IMR-90 (cell line): ENCODE data around the gene CHMP1B. TPM values are rescaled to one million over a fixed set of nuclear protein-coding genes. Genes with fewer than 3 reads are reported as not detected.

ENCODE experiments used
- ATAC-seq: fragments of 200-7000 bp; cut with Tn5 transposase; 2 replicates; pipeline ENCODE4 v1.9.1; 2020; ENCODE audit warnings: low read depth, mild to moderate bottlenecking, moderate library complexity
- BruUV-seq: library from RNA; stranded (reverse); fragments of 400-500 nt; replicated peaks from 2 replicates; lab custom pipeline; 2021; lab: Mats Ljungman, UMichigan
- CTCF ChIA-PET: fragments of 300-600 bp; formaldehyde crosslinking; extraction: SDS; loops from one replicate; lab custom pipeline; 2021; ENCODE audit warnings: antibody characterized with exemption; lab: Yijun Ruan, JAX
- POLR2A ChIA-PET: fragments of 300-600 bp; sonication (Branson Sonifier 250); formaldehyde crosslinking; loops from one replicate; lab custom pipeline; 2022; ENCODE audit warnings: antibody characterized with exemption; ENCODE audit not compliant: unreplicated experiment; lab: Charles Lee
- DNase-seq: peaks from one replicate; pipeline ENCODE4 v3.0.0; 2013
- H2AFZ ChIP-seq: replicated peaks from 2 replicates; pipeline ENCODE3; 2013; ENCODE audit warnings: low read length, mild to moderate bottlenecking; ENCODE audit not compliant: poor library complexity
- H2AK5ac ChIP-seq: 2 replicates; pipeline ENCODE4 v1.6.1; 2013; ENCODE audit warnings: low read depth, low read length, inconsistent platforms
- H2AK9ac ChIP-seq: replicated peaks from 2 replicates; pipeline ENCODE3; 2013; ENCODE audit warnings: mild to moderate bottlenecking, low read depth, low read length, moderate library complexity; ENCODE audit not compliant: poor library complexity
- H2BK120ac ChIP-seq: 2 replicates; pipeline ENCODE4 v1.6.1; 2013; ENCODE audit warnings: low read depth, low read length, inconsistent platforms
- H2BK15ac ChIP-seq: 3 replicates; pipeline ENCODE4 v1.6.1; 2013; ENCODE audit warnings: low read depth, low read length, inconsistent platforms
- H2BK20ac ChIP-seq: 2 replicates; pipeline ENCODE4 v1.6.1; 2013; ENCODE audit warnings: low read depth, mild to moderate bottlenecking, inconsistent platforms, low read length, moderate library complexity
- H2BK5ac ChIP-seq: 2 replicates; pipeline ENCODE4 v1.6.1; 2013; ENCODE audit warnings: mild to moderate bottlenecking, low read depth, low read length, inconsistent platforms; ENCODE audit not compliant: poor library complexity, severe bottlenecking
- H3K14ac ChIP-seq: replicated peaks from 2 replicates; pipeline ENCODE4 v1.6.1; 2013; ENCODE audit warnings: low read depth, low read length, inconsistent platforms
- H3K18ac ChIP-seq: 2 replicates; pipeline ENCODE4 v1.6.1; 2013; ENCODE audit warnings: low read depth, low read length, control low read depth
- H3K23ac ChIP-seq: 2 replicates; pipeline ENCODE4 v1.6.1; 2013; ENCODE audit warnings: low read depth, low read length, inconsistent platforms
- H3K27ac ChIP-seq: 2 replicates; pipeline ENCODE4 v1.5.1; 2013; ENCODE audit warnings: mild to moderate bottlenecking, control low read depth, low read length; ENCODE audit not compliant: insufficient read depth
- H3K27me3 ChIP-seq: 2 replicates; pipeline ENCODE4 v1.6.1; 2013; ENCODE audit warnings: low read length; ENCODE audit not compliant: control insufficient read depth, insufficient read depth
- H3K36me3 ChIP-seq: 2 replicates; pipeline ENCODE4 v1.6.1; 2013; ENCODE audit warnings: low read length, mixed read lengths; ENCODE audit not compliant: control insufficient read depth, insufficient read depth
- H3K4ac ChIP-seq: 2 replicates; pipeline ENCODE4 v1.6.1; 2013; ENCODE audit warnings: low read depth, low read length, inconsistent platforms
- H3K4me1 ChIP-seq: 2 replicates; pipeline ENCODE4 v1.6.1; 2013; ENCODE audit warnings: low read length, mixed read lengths; ENCODE audit not compliant: control insufficient read depth, insufficient read depth
- H3K4me2 ChIP-seq: 2 replicates; pipeline ENCODE4 v1.6.1; 2013; ENCODE audit warnings: low read depth, mild to moderate bottlenecking, control low read depth, low read length, moderate library complexity
- H3K4me3 ChIP-seq: 2 replicates; pipeline ENCODE4 v1.5.1; 2013; ENCODE audit warnings: low read depth, mild to moderate bottlenecking, control low read depth, low read length, moderate library complexity; ENCODE audit not compliant: insufficient read depth
- H3K56ac ChIP-seq: 2 replicates; pipeline ENCODE4 v1.6.1; 2013; ENCODE audit warnings: low read length, inconsistent platforms; ENCODE audit not compliant: insufficient read depth; ENCODE audit errors: extremely low read depth
- H3K79me1 ChIP-seq, 2 experiments: 2 replicates each; pipeline ENCODE4 v1.6.1; 2013; ENCODE audit warnings: low read length in 2 of 2, inconsistent platforms in 1 of 2, low read depth in 1 of 2
- H3K9ac ChIP-seq: 2 replicates; pipeline ENCODE4 v1.6.1; 2013; ENCODE audit warnings: low read depth, low read length, control low read depth
- H3K9me1 ChIP-seq: 2 replicates; pipeline ENCODE4 v1.6.1; 2013; ENCODE audit warnings: low read length, inconsistent platforms; ENCODE audit not compliant: insufficient read depth
- H3K9me3 ChIP-seq: 2 replicates; pipeline ENCODE4 v1.6.1; 2013; ENCODE audit warnings: low read length; ENCODE audit not compliant: control insufficient read depth, insufficient read depth
- H4K20me1 ChIP-seq: 2 replicates; pipeline ENCODE4 v1.6.1; 2013; ENCODE audit warnings: low read length, inconsistent platforms; ENCODE audit not compliant: insufficient read depth
- H4K5ac ChIP-seq: 2 replicates; pipeline ENCODE4 v1.6.1; 2013; ENCODE audit warnings: mild to moderate bottlenecking, low read depth, low read length, control low read depth
- H4K8ac ChIP-seq, 2 experiments: 2 replicates each; pipeline ENCODE4 v1.6.1; 2013; ENCODE audit warnings: low read depth in 2 of 2, low read length in 2 of 2, control low read depth in 1 of 2, inconsistent platforms in 1 of 2
- H4K91ac ChIP-seq: 2 replicates; pipeline ENCODE4 v1.6.1; 2013; ENCODE audit warnings: low read depth, low read length, inconsistent platforms; ENCODE audit not compliant: insufficient read depth
- BHLHE40 ChIP-seq: fragments of 150-350 bp; IDR thresholded peaks from 2 replicates; pipeline ENCODE4 v1.6.1; 2016; ENCODE audit warnings: mild to moderate bottlenecking, low read depth, low read length
- CEBPB ChIP-seq: IDR thresholded peaks from 2 replicates; pipeline ENCODE4 v1.6.1; 2012; ENCODE audit warnings: low read depth, low read length, improper control_type of control experiment
- CHD1 ChIP-seq: IDR thresholded peaks from 2 replicates; pipeline ENCODE4 v1.6.1; 2012; ENCODE audit warnings: low read depth, low read length, improper control_type of control experiment
- CTCF ChIP-seq: conservative IDR thresholded peaks from 2 replicates; pipeline ENCODE4 v1.5.1; 2012; ENCODE audit warnings: mild to moderate bottlenecking, low read depth, low read length, improper control_type of control experiment
- FOS ChIP-seq: fragments of 150-350 bp; IDR thresholded peaks from 2 replicates; pipeline ENCODE4 v1.6.1; 2016; ENCODE audit warnings: low read depth, low read length
- MAFK ChIP-seq: IDR thresholded peaks from 2 replicates; pipeline ENCODE4 v1.6.1; 2012; ENCODE audit warnings: low read depth, low read length, improper control_type of control experiment
- MAZ ChIP-seq: IDR thresholded peaks from 2 replicates; pipeline ENCODE4 v1.6.1; 2012; ENCODE audit warnings: low read depth, mild to moderate bottlenecking, low read length, improper control_type of control experiment, moderate library complexity, borderline replicate concordance
- MXI1 ChIP-seq: IDR thresholded peaks from 2 replicates; pipeline ENCODE4 v1.6.1; 2012; ENCODE audit warnings: low read depth, mild to moderate bottlenecking, low read length, moderate library complexity, borderline replicate concordance
- NFE2L2 ChIP-seq: fragments of 150-350 bp; IDR thresholded peaks from 2 replicates; pipeline ENCODE4 v1.6.1; 2016; ENCODE audit warnings: low read depth, mild to moderate bottlenecking, low read length
- POLR2A ChIP-seq: IDR thresholded peaks from 2 replicates; pipeline ENCODE4 v1.6.1; 2012; ENCODE audit warnings: mild to moderate bottlenecking, low read depth, low read length
- RAD21 ChIP-seq: IDR thresholded peaks from 2 replicates; pipeline ENCODE4 v1.6.1; 2012; ENCODE audit warnings: low read length, improper control_type of control experiment
- RCOR1 ChIP-seq: IDR thresholded peaks from 2 replicates; pipeline ENCODE4 v1.6.1; 2012; ENCODE audit warnings: mild to moderate bottlenecking, low read length, improper control_type of control experiment; ENCODE audit not compliant: insufficient replicate concordance
- RFX5 ChIP-seq: IDR thresholded peaks from 2 replicates; pipeline ENCODE4 v1.8.0; 2012; ENCODE audit warnings: low read depth, mild to moderate bottlenecking, low read length, moderate library complexity
- SMC3 ChIP-seq: fragments of 150-350 bp; IDR thresholded peaks from 2 replicates; pipeline ENCODE4 v1.6.1; 2016; ENCODE audit warnings: low read depth, mild to moderate bottlenecking, antibody characterized with exemption, low read length, moderate library complexity
- WGBS, 2 experiments: methylation state at CpG; one replicate each; pipeline versions ENCODE4 v1.1.5 to v1.1.7; 2013; ENCODE audit warnings: missing lambda C conversion rate in 2 of 2; ENCODE audit not compliant: insufficient read length in 1 of 2; ENCODE audit errors: extremely low coverage in 2 of 2; 5-methylcytosine and 5-hydroxymethylcytosine counted together
- dilution Hi-C: fragments of 300-500 bp; cut with HindIII; formaldehyde crosslinking; loops from one replicate; pipeline ENCODE4 v1.14.3; 2018; ENCODE audit warnings: low sequenced_read_pairs; ENCODE audit not compliant: unreplicated experiment
- in situ Hi-C: fragments of 300-500 bp; cut with MboI; formaldehyde crosslinking; loops from 3 replicates; pipeline ENCODE4 v1.14.3; 2019; ENCODE audit warnings: low sequenced_read_pairs, inconsistent platforms, mixed read lengths
- intact Hi-C: fragments of 100-400 bp; cut with micrococcal nuclease; formaldehyde crosslinking; loops from 2 replicates; pipeline ENCODE4 v1.10.0; 2022
- polyA plus RNA-seq, 3 experiments: library from polyadenylated mRNA; depleted of rRNA; stranded (reverse); fragments of >200 nt; gene quantifications; 2 replicates each; pipeline ENCODE4 v1.2.3, GENCODE V29; 2012; ENCODE audit warnings: low replicate concordance in 1 of 3
- total RNA-seq: library from RNA; depleted of rRNA; stranded (reverse); fragments of >200 nt; gene quantifications from 2 replicates; pipeline ENCODE4 v1.2.3, GENCODE V29; 2012
- TF ChIP-seq, protein P1 (sequence below): fragments of 150-350 bp; IDR thresholded peaks from 2 replicates; pipeline ENCODE4 v1.6.1; 2016; ENCODE audit warnings: low read depth, mild to moderate bottlenecking, low read length, moderate library complexity, borderline replicate concordance
- TF ChIP-seq, protein P2 (sequence below): fragments of 150-350 bp; IDR thresholded peaks from 2 replicates; pipeline ENCODE4 v1.6.1; 2017; ENCODE audit warnings: mild to moderate bottlenecking, antibody characterized with exemption, low read length, low read depth

CHMP1B gene
- total and polyA plus RNA-seq, 2 of the 4 experiments (the other 2 are of a cell fraction) = 21.1 to 39.4 TPM

DNA sequence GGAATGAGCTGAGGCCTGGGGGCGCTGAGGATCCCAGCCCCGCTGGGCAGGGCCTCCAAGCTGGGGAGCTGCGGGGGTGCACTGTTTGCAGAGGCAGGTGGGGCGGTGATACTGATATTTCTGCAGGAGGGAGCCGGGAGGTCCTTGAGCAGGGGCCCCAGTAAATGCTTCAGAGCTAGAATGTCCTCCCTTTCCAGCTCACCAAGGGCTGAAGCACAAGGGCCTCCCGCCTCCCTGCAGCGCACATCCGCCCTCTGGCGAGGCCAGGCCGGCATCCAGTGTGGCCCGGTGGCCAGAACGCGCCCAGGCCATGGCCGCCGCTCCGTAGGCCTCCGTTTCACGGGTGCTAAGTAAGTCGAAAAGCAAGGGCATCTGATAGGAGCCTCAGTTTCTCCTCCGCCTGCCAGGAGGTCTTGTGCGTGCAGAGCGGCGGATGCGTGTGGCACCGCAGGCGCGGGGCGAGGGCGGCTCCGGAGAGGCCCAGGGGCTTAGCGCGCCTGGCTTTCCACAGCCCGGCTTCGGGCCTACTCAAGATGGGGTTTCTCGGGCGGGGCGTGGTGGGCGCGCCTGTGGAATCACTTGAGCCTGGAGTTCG, 29.5 kb upstream of the CHMP1B start:
- dilution Hi-C loops (no loop called here), intact Hi-C loops (no loop called here), in situ Hi-C loops (no loop called here)
- Histone ChIP-seq H3K9ac (no peak overlapping the region), H3K27ac (no peak overlapping the region), H3K14ac (no peak overlapping the region), H3K18ac (no peak overlapping the region), H2AK5ac (no peak overlapping the region), H4K8ac (no peak overlapping the region), H2AFZ (no peak overlapping the region), H2BK120ac (no peak overlapping the region), H4K20me1 (no peaks in the 10 kb centered on the region), H4K5ac (no peak overlapping the region), H3K4me1 (no peaks in the 10 kb centered on the region), H3K56ac (no peak overlapping the region), H3K27me3 (peaks cover 8% of the 10 kb centered on the region), H3K23ac (no peak overlapping the region), H2BK15ac (no peak overlapping the region), H2BK5ac (no peak overlapping the region), H3K79me1 (no peaks in the 10 kb centered on the region), H4K91ac (no peak overlapping the region), H3K9me3 (no peaks in the 10 kb centered on the region), H3K4me2 (no peak overlapping the region), H3K9me1 (no peaks in the 10 kb centered on the region), H3K4ac (no peak overlapping the region), H2AK9ac (no peak overlapping the region), H3K36me3 (no peaks in the 10 kb centered on the region), H3K4me3 (no peak overlapping the region), H2BK20ac (no peak overlapping the region)
- no TSS peak for BruUV-seq
- CTCF ChIA-PET = no interaction called here
- no peak for ATAC-seq
- POLR2A ChIA-PET = no interaction called here
- TF ChIP-seq MXI1 (no peak), NFE2L2 (no peak), RCOR1 (no peak), MAZ (no peak), FOS (no peak), POLR2A (no peak), RFX5 (no peak), SMC3 (no peak), CTCF (no peak), BHLHE40 (no peak), RAD21 (no peak), CHD1 (no peak), CEBPB (no peak), MAFK (no peak)
- TF ChIP-seq, protein P1, sequence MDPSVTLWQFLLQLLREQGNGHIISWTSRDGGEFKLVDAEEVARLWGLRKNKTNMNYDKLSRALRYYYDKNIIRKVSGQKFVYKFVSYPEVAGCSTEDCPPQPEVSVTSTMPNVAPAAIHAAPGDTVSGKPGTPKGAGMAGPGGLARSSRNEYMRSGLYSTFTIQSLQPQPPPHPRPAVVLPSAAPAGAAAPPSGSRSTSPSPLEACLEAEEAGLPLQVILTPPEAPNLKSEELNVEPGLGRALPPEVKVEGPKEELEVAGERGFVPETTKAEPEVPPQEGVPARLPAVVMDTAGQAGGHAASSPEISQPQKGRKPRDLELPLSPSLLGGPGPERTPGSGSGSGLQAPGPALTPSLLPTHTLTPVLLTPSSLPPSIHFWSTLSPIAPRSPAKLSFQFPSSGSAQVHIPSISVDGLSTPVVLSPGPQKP = no peak
- TF ChIP-seq, protein P2, sequence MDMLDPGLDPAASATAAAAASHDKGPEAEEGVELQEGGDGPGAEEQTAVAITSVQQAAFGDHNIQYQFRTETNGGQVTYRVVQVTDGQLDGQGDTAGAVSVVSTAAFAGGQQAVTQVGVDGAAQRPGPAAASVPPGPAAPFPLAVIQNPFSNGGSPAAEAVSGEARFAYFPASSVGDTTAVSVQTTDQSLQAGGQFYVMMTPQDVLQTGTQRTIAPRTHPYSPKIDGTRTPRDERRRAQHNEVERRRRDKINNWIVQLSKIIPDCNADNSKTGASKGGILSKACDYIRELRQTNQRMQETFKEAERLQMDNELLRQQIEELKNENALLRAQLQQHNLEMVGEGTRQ = no peak
- WGBS, 2 experiments = 90% methylated on average over 8 of the region's 40 CpGs; no CpG with 5 or more reads in 1 of the 2 experiments
- DNase-seq = no peak
